ENCODE results near the gene SLC35F4. TPM values are rescaled to one million over a fixed set of nuclear protein-coding genes. Genes with fewer than 3 reads are reported as not detected.

Gene SLC35F4
- total RNA-seq, 1 donor from 2014 or later: not detected

DNA sequence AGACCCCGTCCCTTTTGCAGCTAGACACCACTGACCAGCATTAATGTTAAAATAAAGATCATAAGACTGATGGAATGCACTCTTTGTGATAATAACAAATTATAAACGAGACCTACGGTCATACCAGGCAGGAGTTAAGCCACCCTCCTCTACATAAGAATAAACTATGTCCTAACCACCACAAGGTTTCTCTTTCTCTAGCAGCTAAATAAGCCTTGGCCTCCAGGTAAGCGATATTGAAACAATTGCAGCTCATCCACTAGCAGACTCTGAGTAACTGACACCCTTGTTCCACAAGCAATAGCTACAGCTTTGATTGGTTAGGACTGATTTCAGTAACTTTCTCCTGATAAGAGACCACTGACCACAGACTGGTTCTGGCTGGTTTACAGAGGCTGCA lies 228.0 kb downstream of the SLC35F4 start:
- Mint-ChIP-seq H3K4me1 (ENCODE audit: unreplicated experiment) (no peaks in the 10 kb centered on the region), H3K9me3 (ENCODE audit: unreplicated experiment) (no peaks in the 10 kb centered on the region), H3K27me3 (ENCODE audit: unreplicated experiment) (no peaks in the 10 kb centered on the region), H3K4me3 (ENCODE audit: unreplicated experiment) (no peak overlapping the region), H3K27ac (ENCODE audit: unreplicated experiment) (no peak overlapping the region), H3K36me3 (ENCODE audit: unreplicated experiment) (no peaks in the 10 kb centered on the region)
- no peak for DNase-seq (ENCODE audit: extremely low spot score, unreplicated experiment)
- TF ChIP-seq, protein P1, sequence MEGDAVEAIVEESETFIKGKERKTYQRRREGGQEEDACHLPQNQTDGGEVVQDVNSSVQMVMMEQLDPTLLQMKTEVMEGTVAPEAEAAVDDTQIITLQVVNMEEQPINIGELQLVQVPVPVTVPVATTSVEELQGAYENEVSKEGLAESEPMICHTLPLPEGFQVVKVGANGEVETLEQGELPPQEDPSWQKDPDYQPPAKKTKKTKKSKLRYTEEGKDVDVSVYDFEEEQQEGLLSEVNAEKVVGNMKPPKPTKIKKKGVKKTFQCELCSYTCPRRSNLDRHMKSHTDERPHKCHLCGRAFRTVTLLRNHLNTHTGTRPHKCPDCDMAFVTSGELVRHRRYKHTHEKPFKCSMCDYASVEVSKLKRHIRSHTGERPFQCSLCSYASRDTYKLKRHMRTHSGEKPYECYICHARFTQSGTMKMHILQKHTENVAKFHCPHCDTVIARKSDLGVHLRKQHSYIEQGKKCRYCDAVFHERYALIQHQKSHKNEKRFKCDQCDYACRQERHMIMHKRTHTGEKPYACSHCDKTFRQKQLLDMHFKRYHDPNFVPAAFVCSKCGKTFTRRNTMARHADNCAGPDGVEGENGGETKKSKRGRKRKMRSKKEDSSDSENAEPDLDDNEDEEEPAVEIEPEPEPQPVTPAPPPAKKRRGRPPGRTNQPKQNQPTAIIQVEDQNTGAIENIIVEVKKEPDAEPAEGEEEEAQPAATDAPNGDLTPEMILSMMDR (IDR thresholded peaks at IDR 0.05): no peak

DNA sequence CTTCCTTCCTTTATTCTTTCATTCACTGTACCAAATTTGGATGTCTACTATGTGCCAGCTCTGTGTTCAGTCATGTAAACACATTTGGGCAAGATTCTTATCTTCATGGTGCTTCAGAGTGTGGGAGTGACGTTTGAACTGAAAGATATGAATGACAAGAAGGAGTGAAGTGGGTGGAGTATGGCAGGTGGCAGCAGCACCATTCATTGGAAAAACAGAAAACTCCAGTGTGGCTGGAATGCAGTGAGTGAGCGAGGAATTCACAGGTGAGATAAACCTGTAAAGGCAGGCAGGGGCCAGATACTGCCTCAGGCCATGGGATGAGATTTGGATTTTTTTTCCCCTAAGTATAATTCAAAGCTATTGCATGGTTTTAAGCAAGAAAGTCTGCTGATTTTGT lies 231.6 kb downstream of the SLC35F4 start:
- TF ChIP-seq, protein P1 (IDR thresholded peaks at IDR 0.05): no peak
- no peak for DNase-seq (ENCODE audit: extremely low spot score, unreplicated experiment)
- no peak overlapping the region for H3K27ac Mint-ChIP-seq (ENCODE audit: unreplicated experiment)
- H3K4me3 Mint-ChIP-seq (ENCODE audit: unreplicated experiment): no peak overlapping the region
- H3K9me3 Mint-ChIP-seq (ENCODE audit: unreplicated experiment): no peaks in the 10 kb centered on the region
- H3K4me1 Mint-ChIP-seq (ENCODE audit: unreplicated experiment): no peaks in the 10 kb centered on the region
- H3K36me3 Mint-ChIP-seq (ENCODE audit: unreplicated experiment): no peaks in the 10 kb centered on the region
- no peaks in the 10 kb centered on the region for H3K27me3 Mint-ChIP-seq (ENCODE audit: unreplicated experiment)

DNA sequence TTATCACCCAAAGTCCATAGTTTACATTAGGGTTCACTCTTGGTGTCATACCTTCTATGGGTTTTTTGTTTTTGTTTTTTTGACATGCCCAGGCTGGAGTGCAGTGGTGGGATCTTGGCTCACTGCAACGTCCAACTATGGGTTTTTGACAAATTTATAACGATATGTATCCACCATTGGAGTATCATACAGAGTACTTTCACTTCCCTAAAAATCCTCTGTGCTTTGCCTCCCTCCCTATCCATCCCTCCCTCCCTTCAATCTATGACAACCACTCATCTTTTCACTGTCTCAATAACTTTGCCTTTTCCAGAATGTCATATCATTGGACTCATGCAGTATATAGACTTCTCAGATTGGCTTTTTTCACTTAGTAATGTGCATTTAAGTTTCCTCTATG lies 233.2 kb downstream of the SLC35F4 start:
- TF ChIP-seq, protein P1 (IDR thresholded peaks at IDR 0.05): no peak
- Mint-ChIP-seq H3K9me3 (ENCODE audit: unreplicated experiment) (no peaks in the 10 kb centered on the region), H3K4me3 (ENCODE audit: unreplicated experiment) (no peak overlapping the region), H3K4me1 (ENCODE audit: unreplicated experiment) (no peaks in the 10 kb centered on the region), H3K27ac (ENCODE audit: unreplicated experiment) (no peak overlapping the region), H3K27me3 (ENCODE audit: unreplicated experiment) (no peaks in the 10 kb centered on the region), H3K36me3 (ENCODE audit: unreplicated experiment) (no peaks in the 10 kb centered on the region)
- no peak for DNase-seq (ENCODE audit: extremely low spot score, unreplicated experiment)

DNA sequence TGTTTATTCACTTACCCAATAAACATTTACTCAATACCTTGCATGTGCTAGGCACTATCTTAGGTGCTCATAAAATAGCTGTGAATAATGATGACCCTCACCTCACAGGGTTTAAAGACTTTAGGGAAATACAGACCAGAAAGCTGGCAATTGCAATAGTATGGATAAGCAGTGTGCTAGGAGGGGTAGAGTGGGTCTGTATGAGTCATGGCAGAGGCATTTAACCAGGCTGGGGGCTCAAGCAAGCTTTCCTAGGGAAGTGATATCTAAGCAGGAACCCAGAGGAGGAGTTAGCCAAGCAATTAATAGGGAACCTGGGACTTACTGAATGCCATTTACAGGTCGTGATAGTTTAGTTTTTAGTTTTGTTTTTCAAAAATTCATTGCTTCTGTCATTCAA lies 248.4 kb downstream of the SLC35F4 start:
- Mint-ChIP-seq H3K4me1 (ENCODE audit: unreplicated experiment) (no peaks in the 10 kb centered on the region), H3K27me3 (ENCODE audit: unreplicated experiment) (no peaks in the 10 kb centered on the region), H3K36me3 (ENCODE audit: unreplicated experiment) (no peaks in the 10 kb centered on the region), H3K9me3 (ENCODE audit: unreplicated experiment) (peaks cover 6% of the 10 kb centered on the region), H3K4me3 (ENCODE audit: unreplicated experiment) (no peak overlapping the region), H3K27ac (ENCODE audit: unreplicated experiment) (no peak overlapping the region)
- no peak for DNase-seq (ENCODE audit: extremely low spot score, unreplicated experiment)
- TF ChIP-seq, protein P1 (IDR thresholded peaks at IDR 0.05): no peak

DNA sequence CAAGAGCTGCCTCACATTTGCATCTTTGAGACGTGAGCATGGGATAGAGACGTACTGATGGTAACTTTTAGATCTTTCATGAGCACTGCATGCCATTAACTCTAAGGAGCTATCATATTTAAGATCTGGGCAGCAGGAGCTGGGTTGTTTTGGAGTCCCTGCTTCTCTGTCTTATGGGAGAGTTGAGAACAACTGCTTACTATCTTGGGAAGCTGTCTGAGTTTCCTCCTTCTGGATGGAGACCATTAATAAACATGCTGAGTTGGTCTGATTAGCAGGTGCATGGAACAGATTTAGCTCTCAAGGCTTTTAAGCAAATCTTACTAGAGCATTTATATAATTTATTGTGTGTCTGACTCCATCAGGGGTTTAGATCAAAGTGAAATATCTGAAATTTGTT lies 252.9 kb downstream of the SLC35F4 start:
- no peaks in the 10 kb centered on the region for H3K4me1 Mint-ChIP-seq (ENCODE audit: unreplicated experiment)
- no peak overlapping the region for H3K27ac Mint-ChIP-seq (ENCODE audit: unreplicated experiment)
- TF ChIP-seq, protein P1 (IDR thresholded peaks at IDR 0.05): no peak
- H3K36me3 Mint-ChIP-seq (ENCODE audit: unreplicated experiment): no peaks in the 10 kb centered on the region
- no peak overlapping the region for H3K4me3 Mint-ChIP-seq (ENCODE audit: unreplicated experiment)
- H3K9me3 Mint-ChIP-seq (ENCODE audit: unreplicated experiment): peaks cover 3% of the 10 kb centered on the region
- DNase-seq (ENCODE audit: extremely low spot score, unreplicated experiment): no peak
- H3K27me3 Mint-ChIP-seq (ENCODE audit: unreplicated experiment): no peaks in the 10 kb centered on the region

Measured in osteocyte (in vitro differentiated cells).